Measurements from ENCODE around the gene CTAG1A.
"Not testable (repeated sequence)": the region's sequence is repeated elsewhere in the genome, so short reads cannot be mapped to it uniquely, and the experiment has no call there.

- TF ChIP-seq POLR2A, POLR2AphosphoS5, CTCF, EP300 (IDR thresholded peaks at IDR 0.05): not testable (repeated sequence)
Observed at GRCh38 chrX:154620767-154621414, 36.0 kb downstream of the CTAG1A start.
